Mucosa of rectum (tissue), 2 donors: ENCODE data around the gene ZNF416.

Experiments
- H3K27ac ChIP-seq, 2 donors: one replicate each; pipeline ENCODE4 v1.7.0; 2013; ENCODE audit warnings: inconsistent platforms in 2 of 2, low read depth in 2 of 2, low read length in 2 of 2
- H3K27me3 ChIP-seq, 2 donors: one replicate each; pipeline ENCODE4 v1.7.0; 2013; ENCODE audit warnings: low read length in 2 of 2; ENCODE audit not compliant: control insufficient read depth in 2 of 2, insufficient read depth in 2 of 2
- H3K36me3 ChIP-seq, 2 donors: one replicate each; pipeline ENCODE4 v1.7.0; 2013; ENCODE audit warnings: low read length in 2 of 2; ENCODE audit not compliant: control insufficient read depth in 2 of 2, insufficient read depth in 2 of 2
- H3K4me1 ChIP-seq, 2 donors: one replicate each; pipeline ENCODE4 v1.7.0; 2013; ENCODE audit warnings: low read length in 2 of 2, mild to moderate bottlenecking in 1 of 2; ENCODE audit not compliant: control insufficient read depth in 2 of 2, insufficient read depth in 2 of 2
- H3K4me3 ChIP-seq, 2 donors: one replicate each; pipeline ENCODE4 v1.7.0; 2013; ENCODE audit warnings: low read length in 2 of 2
- H3K9ac ChIP-seq, 2 donors: one replicate each; pipeline ENCODE4 v1.7.0; 2013; ENCODE audit warnings: low read length in 2 of 2, low read depth in 1 of 2, mild to moderate bottlenecking in 1 of 2
- H3K9me3 ChIP-seq, 2 donors: one replicate each; pipeline ENCODE4 v1.7.0; 2013; ENCODE audit warnings: low read length in 2 of 2; ENCODE audit not compliant: control insufficient read depth in 2 of 2
- donor health status: healthy.
- donor health status: Normal muscosa, but diverticular disease.

The ZNF416 gene

GRCh38 chr19:57578487-57579205 is at the start of gene ZNF416:
Gene ZNF416 (minus strand): TSS chr19:57578911. CDS start chr19:57578704, 207 bp downstream.
- peaks cover 7 to 8% of the 10 kb centered on the region in 2 donors for H3K4me1 ChIP-seq
- peak within 1 kb of the TSS; percentile 70 to 78 for H3K9ac ChIP-seq
- H3K36me3 ChIP-seq: peaks cover 23 to 36% of the 10 kb centered on the region in 2 donors
- H3K27me3 ChIP-seq: no peaks in the 10 kb centered on the region
- peak within 1 kb of the TSS; percentile 79 to 92 for H3K4me3 ChIP-seq
- peak within 1 kb of the TSS; percentile 27 to 70 for H3K27ac ChIP-seq
- peaks cover 26 to 32% of the 10 kb centered on the region in 2 donors for H3K9me3 ChIP-seq

- Histone ChIP-seq H3K27ac (no peak overlapping the region), H3K9ac (no peak overlapping the region), H3K36me3 (peaks cover 41 to 55% of the 10 kb centered on the region in 2 donors), H3K9me3 (peaks cover 59 to 67% of the 10 kb centered on the region in 2 donors), H3K4me1 (no peaks in the 10 kb centered on the region), H3K4me3 (no peak overlapping the region), H3K27me3 (no peaks in the 10 kb centered on the region)
Measured at GRCh38 chr19:57623091-57623490, 44.4 kb upstream of the ZNF416 start.

- no peaks in the 10 kb centered on the region for H3K27me3 ChIP-seq
- peak overlapping the region in 1 of 2 donors; percentile 14 for H3K4me3 ChIP-seq
- no peak overlapping the region for H3K27ac ChIP-seq
- H3K36me3 ChIP-seq: peaks cover 59 to 77% of the 10 kb centered on the region in 2 donors
- peaks cover 82 to 88% of the 10 kb centered on the region in 2 donors for H3K9me3 ChIP-seq
- H3K4me1 ChIP-seq: no peaks in the 10 kb centered on the region
- H3K9ac ChIP-seq: no peak overlapping the region
Measured at GRCh38 chr19:57620673-57621348, 42.1 kb upstream of the ZNF416 start.

- peaks cover 46 to 50% of the 10 kb centered on the region in 2 donors for H3K36me3 ChIP-seq
- no peak overlapping the region for H3K9ac ChIP-seq
- H3K27ac ChIP-seq: no peak overlapping the region
- no peaks in the 10 kb centered on the region for H3K27me3 ChIP-seq
- H3K4me1 ChIP-seq: peaks cover 4 to 7% of the 10 kb centered on the region in 2 donors
- H3K4me3 ChIP-seq: peak overlapping the region; percentile 83 to 89
- H3K9me3 ChIP-seq: peaks cover 54 to 59% of the 10 kb centered on the region in 2 donors
Measured at GRCh38 chr19:57615346-57615745, 36.6 kb upstream of the ZNF416 start.

GRCh38 chr19:57613941-57614743 is 35.4 kb upstream of the ZNF416 start, which contains the start of gene ZNF134:
Gene ZNF134 (plus strand): TSS chr19:57614242. CDS start chr19:57619469, 5,227 bp downstream.
- peak within 1 kb of the TSS; percentile 64 to 76 for H3K9ac ChIP-seq
- H3K9me3 ChIP-seq: peaks cover 42 to 47% of the 10 kb centered on the region in 2 donors
- peaks cover 4 to 7% of the 10 kb centered on the region in 2 donors for H3K4me1 ChIP-seq
- no peaks in the 10 kb centered on the region for H3K27me3 ChIP-seq
- H3K36me3 ChIP-seq: peaks cover 34 to 38% of the 10 kb centered on the region in 2 donors
- peak within 1 kb of the TSS; percentile 83 to 89 for H3K4me3 ChIP-seq
- H3K27ac ChIP-seq: peak within 1 kb of the TSS in 1 of 2 donors; percentile 40

GRCh38 chr19:57611113-57611512 is 32.4 kb upstream of the ZNF416 start:
- Histone ChIP-seq H3K36me3 (peaks cover 12 to 23% of the 10 kb centered on the region in 2 donors), H3K9me3 (peaks cover 27 to 30% of the 10 kb centered on the region in 2 donors), H3K4me1 (peaks cover 4 to 7% of the 10 kb centered on the region in 2 donors), H3K4me3 (no peak overlapping the region), H3K27me3 (no peaks in the 10 kb centered on the region), H3K9ac (no peak overlapping the region), H3K27ac (no peak overlapping the region)

GRCh38 chr19:57606931-57607330 is 28.2 kb upstream of the ZNF416 start:
- H3K27ac ChIP-seq: no peak overlapping the region
- peaks cover 29 to 37% of the 10 kb centered on the region in 2 donors for H3K36me3 ChIP-seq
- no peaks in the 10 kb centered on the region for H3K27me3 ChIP-seq
- no peak overlapping the region for H3K9ac ChIP-seq
- no peaks in the 10 kb centered on the region for H3K4me1 ChIP-seq
- H3K4me3 ChIP-seq: no peak overlapping the region
- H3K9me3 ChIP-seq: peaks cover 33 to 40% of the 10 kb centered on the region in 2 donors

- H3K27ac ChIP-seq: no peak within 1 kb of the TSS
- peak within 1 kb of the TSS; percentile 32 to 68 for H3K9ac ChIP-seq
- H3K4me1 ChIP-seq: peaks cover 6 to 7% of the 10 kb centered on the region in 2 donors
- peaks cover 15 to 16% of the 10 kb centered on the region in 2 donors for H3K9me3 ChIP-seq
- peak within 1 kb of the TSS; percentile 82 for H3K4me3 ChIP-seq
- H3K27me3 ChIP-seq: no peaks in the 10 kb centered on the region
- H3K36me3 ChIP-seq: peaks cover 10% of the 10 kb centered on the region in 2 donors
Measured at GRCh38 chr19:57599761-57600383, 21.2 kb upstream of the ZNF416 start, which contains the start of gene ZNF530. Gene ZNF530 (plus strand): TSS chr19:57599885. CDS start chr19:57604346, 4,461 bp downstream.

- H3K27ac ChIP-seq: no peak overlapping the region
- H3K9me3 ChIP-seq: peaks cover 10 to 13% of the 10 kb centered on the region in 2 donors
- peaks cover 6 to 7% of the 10 kb centered on the region in 2 donors for H3K4me1 ChIP-seq
- H3K4me3 ChIP-seq: peak overlapping the region; percentile 82
- peaks cover 5% of the 10 kb centered on the region in 2 donors for H3K36me3 ChIP-seq
- peak overlapping the region in 1 of 2 donors; percentile 68 for H3K9ac ChIP-seq
- H3K27me3 ChIP-seq: no peaks in the 10 kb centered on the region
Measured at GRCh38 chr19:57599377-57599760, 20.7 kb upstream of the ZNF416 start.
